Medulla oblongata (tissue), 1 donor: ENCODE results near the gene SPTY2D1.
A peak's percentile ranks its signal among the peaks of the same experiment; 100 is the strongest.
"Not testable (repeated sequence)": the region's sequence is repeated elsewhere in the genome, so short reads cannot be mapped to it uniquely, and the experiment has no call there.

Experiments used
- DNase-seq: peaks from one replicate; pipeline ENCODE4 v3.0.0-alpha.2; 2015; ENCODE audit errors: extremely low spot score

SPTY2D1 gene

GRCh38 chr11:18634140-18635032 lies at the start of gene SPTY2D1:
TSS of gene SPTY2D1 (minus strand) at chr11:18634342. CDS start at chr11:18634257, 85 bp downstream.
- peak; percentile 100 for DNase-seq

- no peak for DNase-seq
Measured at GRCh38 chr11:18682466-18682865, 48.3 kb upstream of the SPTY2D1 start.

GRCh38 chr11:18681949-18682348 lies 47.8 kb upstream of the SPTY2D1 start:
- not testable (repeated sequence) for DNase-seq

- no peak for DNase-seq
Measured at GRCh38 chr11:18677560-18677959, 43.4 kb upstream of the SPTY2D1 start.

GRCh38 chr11:18676803-18677202 lies 42.7 kb upstream of the SPTY2D1 start:
- DNase-seq, result no peak

GRCh38 chr11:18672209-18672608 lies 38.1 kb upstream of the SPTY2D1 start:
- not testable (repeated sequence) for DNase-seq

- DNase-seq, result no peak
Measured at GRCh38 chr11:18671246-18671645, 37.1 kb upstream of the SPTY2D1 start.

- DNase-seq, result no peak
Measured at GRCh38 chr11:18669711-18670110, 35.6 kb upstream of the SPTY2D1 start.

- no peak for DNase-seq
Measured at GRCh38 chr11:18669219-18669596, 35.1 kb upstream of the SPTY2D1 start.

- DNase-seq, result no peak
Measured at GRCh38 chr11:18668131-18668530, 34.0 kb upstream of the SPTY2D1 start.

- DNase-seq, result not testable (repeated sequence)
Measured at GRCh38 chr11:18665353-18665872, 31.3 kb upstream of the SPTY2D1 start.

- DNase-seq, result no peak
Measured at GRCh38 chr11:18657673-18658072, 23.5 kb upstream of the SPTY2D1 start.

GRCh38 chr11:18650859-18651557 lies 16.9 kb upstream of the SPTY2D1 start:
- peak; percentile 13 for DNase-seq

- no peak for DNase-seq
Measured at GRCh38 chr11:18650353-18650752, 16.2 kb upstream of the SPTY2D1 start.

- not testable (repeated sequence) for DNase-seq
Measured at GRCh38 chr11:18643034-18643433, 8.9 kb upstream of the SPTY2D1 start.

GRCh38 chr11:18641677-18642076 lies 7.5 kb upstream of the SPTY2D1 start:
- DNase-seq, result no peak

- no peak for DNase-seq
Measured at GRCh38 chr11:18633256-18634139, 644 bp downstream of the SPTY2D1 start.

- DNase-seq, result no peak
Measured at GRCh38 chr11:18632841-18633240, 1.3 kb downstream of the SPTY2D1 start.

- DNase-seq, result no peak
Measured at GRCh38 chr11:18624161-18624560, 10.0 kb downstream of the SPTY2D1 start.

- no peak for DNase-seq
Measured at GRCh38 chr11:18623707-18624106, 10.4 kb downstream of the SPTY2D1 start.

- no peak for DNase-seq
Measured at GRCh38 chr11:18618342-18619025, 15.7 kb downstream of the SPTY2D1 start.
